IPS-18c (cell line): ENCODE results near the gene APCDD1L.
"Not testable (repeated sequence)": the region's sequence is repeated elsewhere in the genome, so short reads cannot be mapped to it uniquely, and the experiment has no call there.

Experiments
- H3K4me3 ChIP-seq: 2 replicates; pipeline ENCODE4 v1.7.0; 2013; ENCODE audit warnings: low read depth, mild to moderate bottlenecking, low read length, moderate library complexity; ENCODE audit not compliant: insufficient read depth
- H3K9me3 ChIP-seq: one replicate; pipeline ENCODE4 v1.6.1; 2013; ENCODE audit warnings: mild to moderate bottlenecking, low read length, moderate library complexity; ENCODE audit not compliant: control insufficient read depth, insufficient read depth

Gene APCDD1L

DNA sequence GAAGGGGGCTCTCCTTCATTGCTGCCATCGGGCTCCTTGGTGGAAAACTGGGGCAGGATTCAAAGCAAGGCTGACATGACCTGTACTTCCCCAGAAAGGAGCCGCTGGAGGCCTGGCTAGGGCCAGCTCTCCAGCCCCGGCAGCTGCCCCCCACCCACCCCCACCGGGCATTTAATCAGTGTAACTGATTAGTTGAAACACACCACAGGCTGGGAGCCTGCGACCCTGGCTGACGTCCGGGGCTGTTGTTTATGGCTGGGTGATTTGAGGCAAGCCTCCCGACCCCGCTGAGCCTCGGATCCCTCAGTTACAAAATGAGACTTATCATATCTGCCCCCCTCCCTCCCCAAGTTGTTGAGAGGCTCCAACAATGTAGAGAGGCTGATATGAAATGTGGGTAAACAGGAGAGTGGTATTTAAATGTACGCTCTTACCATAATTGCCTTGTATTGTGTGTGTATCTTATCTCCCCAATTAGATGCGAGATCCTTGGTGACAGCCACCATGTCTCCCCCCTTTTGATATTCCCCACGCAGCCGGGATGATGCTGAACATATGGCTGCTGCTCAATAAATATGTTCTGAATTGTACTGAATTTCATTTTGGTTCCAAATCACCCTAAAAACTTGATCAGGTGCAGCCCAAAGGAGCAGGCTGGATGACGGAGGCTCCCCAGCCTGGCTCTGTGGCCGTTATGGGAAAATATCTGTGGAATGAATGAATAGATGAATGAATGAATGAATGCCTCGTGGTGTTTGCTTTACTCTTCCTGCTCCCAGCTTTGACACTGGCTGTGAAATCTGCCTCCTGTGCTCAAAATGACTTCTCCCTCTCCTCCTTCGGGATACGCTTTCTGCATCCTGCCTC is 31.8 kb upstream of the APCDD1L start:
- Histone ChIP-seq H3K9me3 (no peaks in the 10 kb centered on the region), H3K4me3 (no peak overlapping the region)

DNA sequence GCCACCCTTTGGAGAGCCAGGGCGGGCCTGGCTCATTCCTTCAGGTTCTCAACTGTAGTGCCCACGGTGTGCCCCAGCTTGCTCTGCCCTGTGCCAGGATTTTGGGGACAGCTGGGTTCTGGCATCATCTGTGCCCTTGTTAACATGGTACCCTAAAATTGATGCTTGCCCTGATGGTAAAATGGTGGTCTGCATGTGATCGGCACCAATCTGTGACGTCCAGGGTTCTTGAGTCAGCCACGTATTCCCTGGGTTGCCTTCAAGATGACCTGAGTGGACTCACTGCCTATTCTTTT is 31.2 kb upstream of the APCDD1L start:
- Histone ChIP-seq H3K4me3 (no peak overlapping the region), H3K9me3 (no peaks in the 10 kb centered on the region)

DNA sequence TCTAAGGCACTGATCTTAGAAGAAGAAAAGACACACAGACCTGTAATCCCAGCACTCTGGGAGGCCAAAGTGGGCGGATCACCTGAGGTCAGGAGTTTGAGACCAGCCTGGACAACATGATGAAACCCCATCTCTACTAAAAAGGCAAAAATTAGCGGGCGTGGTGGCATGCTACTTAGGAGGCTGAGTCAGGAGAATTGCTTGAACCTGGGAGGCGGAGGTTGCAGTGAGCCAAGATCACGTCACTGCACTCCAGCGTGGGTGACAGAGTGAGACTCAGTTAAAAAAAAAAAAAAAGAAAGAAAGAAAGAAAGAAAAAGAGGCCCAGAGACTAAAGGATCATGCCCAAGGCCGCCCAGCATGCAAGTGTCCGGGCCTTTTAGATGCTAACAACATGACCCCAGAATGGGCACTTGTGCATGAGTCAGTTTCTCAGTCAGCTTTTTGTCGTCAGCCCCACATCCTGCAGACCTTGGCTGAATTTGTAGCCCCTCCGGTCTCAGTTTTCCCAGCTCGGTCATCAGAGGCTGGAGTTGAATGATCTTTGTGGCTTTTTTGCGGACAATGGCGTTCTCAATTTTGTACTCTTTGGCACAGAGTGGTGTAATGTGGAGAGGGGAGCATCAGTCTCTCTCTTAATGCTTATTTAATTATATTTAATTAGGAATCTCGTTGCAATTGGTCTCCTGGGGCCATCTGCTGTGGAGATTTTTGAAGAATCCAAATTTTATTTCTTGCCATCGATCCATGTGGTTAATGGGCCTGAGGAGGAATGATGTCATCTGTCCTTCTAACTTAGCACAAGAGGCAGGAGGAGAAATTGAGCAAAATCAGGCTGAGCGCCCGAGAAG is 30.6 kb upstream of the APCDD1L start:
- Histone ChIP-seq H3K4me3 (no peak overlapping the region), H3K9me3 (no peaks in the 10 kb centered on the region)

DNA sequence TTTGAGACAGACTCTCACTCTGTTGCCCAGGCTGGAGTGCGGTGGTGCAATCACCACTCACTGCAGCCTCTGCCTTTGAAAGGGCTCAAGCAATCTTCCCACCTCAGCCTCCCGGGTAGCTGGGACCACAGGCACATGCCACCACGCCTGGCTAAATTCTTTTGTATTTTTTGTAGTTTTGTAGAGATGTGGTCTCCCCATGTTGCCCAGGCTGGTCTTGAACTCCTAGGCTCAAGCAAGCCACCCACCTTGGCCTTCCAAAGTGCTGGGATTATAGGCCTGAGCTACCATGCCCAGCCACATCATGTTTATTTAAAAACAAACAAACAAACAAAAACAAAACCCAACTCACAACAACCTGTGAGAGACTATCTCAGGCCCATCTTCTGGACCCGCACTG is 29.7 kb upstream of the APCDD1L start:
- no peaks in the 10 kb centered on the region for H3K9me3 ChIP-seq
- H3K4me3 ChIP-seq: no peak overlapping the region

DNA sequence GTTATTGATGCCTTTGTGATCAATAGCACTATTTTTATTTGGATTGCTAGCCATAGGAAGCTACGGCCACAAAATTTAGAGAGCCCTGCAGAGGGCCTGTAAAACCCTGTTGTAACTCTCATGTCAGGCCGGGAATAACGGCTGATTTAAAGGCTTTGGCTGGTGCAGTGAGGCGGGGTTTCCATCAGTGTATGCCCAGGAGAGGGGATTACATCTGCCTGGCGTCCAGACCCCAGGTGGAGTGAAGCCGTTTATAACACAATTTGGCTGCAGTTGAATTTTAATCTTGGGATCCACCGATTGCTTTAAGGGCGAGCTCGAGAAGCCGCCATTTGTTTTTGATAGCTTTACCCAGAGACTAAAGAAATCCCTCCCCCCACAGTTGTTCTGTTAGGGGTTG is 29.1 kb upstream of the APCDD1L start:
- Histone ChIP-seq H3K9me3 (no peaks in the 10 kb centered on the region), H3K4me3 (no peak overlapping the region)

DNA sequence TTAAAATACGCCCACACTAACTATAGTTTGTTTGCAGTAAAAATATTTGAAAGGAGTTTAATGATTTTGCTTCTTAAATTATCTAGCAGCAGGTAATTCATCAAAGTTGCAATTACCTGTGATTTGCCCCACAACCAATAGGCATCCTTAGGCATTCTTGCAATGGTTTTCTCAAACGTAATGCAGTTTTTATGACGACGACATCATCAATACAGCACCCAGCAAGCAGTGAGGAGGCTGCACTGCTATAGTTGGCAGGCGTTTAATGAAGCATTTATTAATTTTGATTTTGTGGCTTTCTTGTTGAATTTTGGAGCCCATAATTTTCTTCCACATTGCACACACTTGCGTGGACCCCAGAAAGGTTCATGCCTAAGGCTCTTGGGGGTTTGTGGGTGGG is 28.1 kb upstream of the APCDD1L start:
- H3K4me3 ChIP-seq: no peak overlapping the region
- peaks cover under 1% of the 10 kb centered on the region for H3K9me3 ChIP-seq

DNA sequence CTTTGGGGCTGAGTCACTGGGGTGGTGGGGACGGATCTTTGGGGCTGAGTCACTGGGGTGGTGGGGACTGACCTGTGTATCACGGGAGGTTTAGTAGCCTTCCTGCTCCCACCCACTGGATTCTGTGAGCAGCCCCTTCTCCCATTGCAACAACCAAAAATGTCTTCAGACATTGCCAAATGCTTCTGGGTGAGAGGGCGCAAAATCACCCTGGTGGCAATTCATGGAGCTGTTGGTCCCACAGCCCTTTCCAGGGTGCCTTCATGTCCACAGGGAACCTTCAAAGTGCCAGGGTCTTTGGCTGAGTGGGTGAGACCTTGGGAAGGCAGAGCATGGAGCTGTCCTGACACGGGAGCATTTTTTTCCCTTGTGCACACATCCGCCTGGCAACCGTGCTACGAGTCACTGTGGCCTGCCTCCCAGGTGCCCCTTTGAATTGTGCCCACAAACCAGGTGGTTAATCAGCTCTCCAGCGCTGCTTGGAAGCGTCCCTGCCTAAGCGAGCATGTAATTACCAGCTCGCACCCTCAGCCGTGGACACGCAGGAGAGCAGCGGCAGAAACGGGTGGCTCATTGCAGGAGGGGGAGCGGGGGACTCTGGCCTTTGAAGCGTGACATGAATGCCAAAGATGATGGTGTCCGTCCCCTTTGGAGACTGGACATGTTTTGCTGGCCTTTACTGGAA is 27.4 kb upstream of the APCDD1L start:
- Histone ChIP-seq H3K9me3 (peaks cover 3% of the 10 kb centered on the region), H3K4me3 (no peak overlapping the region)

DNA sequence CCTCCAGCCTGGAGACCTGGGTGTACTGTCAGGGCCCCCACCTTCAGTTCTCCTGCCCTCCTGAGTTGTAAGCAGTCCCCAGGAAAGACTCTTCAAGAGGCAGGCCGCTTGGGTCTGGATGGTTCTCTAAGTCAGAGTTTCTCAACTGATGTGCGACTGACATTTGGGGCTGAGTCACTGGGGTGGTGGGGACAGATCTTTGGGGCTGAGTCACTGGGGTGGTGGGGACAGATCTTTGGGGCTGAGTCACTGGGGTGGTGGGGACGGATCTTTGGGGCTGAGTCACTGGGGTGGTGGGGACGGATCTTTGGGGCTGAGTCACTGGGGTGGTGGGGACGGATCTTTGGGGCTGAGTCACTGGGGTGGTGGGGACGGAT is 26.8 kb upstream of the APCDD1L start:
- not testable (repeated sequence) for H3K9me3 ChIP-seq, H3K4me3 ChIP-seq

DNA sequence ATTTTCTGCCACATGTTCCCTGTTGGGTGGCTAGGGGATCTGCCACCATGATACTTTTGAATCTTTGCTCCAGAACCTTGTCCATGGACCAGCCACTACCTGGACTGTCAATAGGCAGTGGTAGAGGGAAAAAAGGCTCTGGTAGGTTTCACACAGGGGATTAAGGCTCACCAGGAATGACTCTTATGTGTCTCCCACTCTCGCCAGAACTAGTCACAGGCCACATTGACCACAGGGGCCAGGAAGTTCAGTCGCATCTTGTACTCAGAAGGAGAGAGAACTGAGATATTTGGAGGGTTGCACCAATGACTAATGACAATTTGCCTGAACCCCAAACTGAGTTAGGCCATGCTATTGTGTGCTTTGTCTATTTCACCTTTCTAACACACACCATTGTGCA is 23.6 kb upstream of the APCDD1L start:
- Histone ChIP-seq H3K9me3 (peaks cover 4% of the 10 kb centered on the region), H3K4me3 (no peak overlapping the region)

DNA sequence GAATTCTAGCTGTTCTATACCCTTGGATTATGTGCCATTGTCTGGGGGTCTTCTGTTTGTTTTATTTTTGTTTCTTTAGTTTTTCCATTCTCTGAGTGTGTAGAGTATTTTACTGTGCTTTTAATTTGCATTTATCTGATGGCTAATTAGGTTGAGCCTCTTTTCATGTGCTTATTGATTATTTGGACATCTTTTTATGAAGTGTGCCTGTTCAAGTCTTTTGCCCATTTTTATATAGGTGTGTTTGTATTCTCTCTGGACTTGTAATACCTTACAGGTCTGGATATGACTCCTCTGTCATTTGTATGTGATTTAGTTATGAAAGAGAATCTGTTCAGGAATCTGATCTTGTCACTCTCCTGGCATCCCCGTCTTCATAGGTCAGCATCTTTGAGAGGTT is 22.6 kb upstream of the APCDD1L start:
- peaks cover 4% of the 10 kb centered on the region for H3K9me3 ChIP-seq
- H3K4me3 ChIP-seq: no peak overlapping the region

DNA sequence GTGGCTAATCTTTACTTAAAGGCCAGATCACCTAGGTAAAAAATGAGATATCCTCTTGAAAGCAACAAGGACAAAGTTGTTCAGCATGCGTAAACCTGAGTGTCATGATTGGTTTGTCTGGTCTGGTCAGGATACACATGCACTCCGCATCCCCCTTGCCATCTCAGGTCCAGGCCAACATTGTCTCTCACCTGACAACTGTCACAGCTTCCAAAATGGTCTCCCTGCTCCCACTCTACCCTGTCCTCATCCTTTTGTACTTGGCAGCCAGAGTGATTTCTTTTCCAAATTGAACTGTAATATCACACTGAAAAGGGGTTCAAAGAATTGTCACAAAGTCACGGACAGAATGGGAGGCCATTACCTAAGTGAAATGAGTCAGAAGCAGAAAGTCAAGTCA is 21.1 kb upstream of the APCDD1L start:
- Histone ChIP-seq H3K9me3 (peaks cover 4% of the 10 kb centered on the region), H3K4me3 (no peak overlapping the region)

DNA sequence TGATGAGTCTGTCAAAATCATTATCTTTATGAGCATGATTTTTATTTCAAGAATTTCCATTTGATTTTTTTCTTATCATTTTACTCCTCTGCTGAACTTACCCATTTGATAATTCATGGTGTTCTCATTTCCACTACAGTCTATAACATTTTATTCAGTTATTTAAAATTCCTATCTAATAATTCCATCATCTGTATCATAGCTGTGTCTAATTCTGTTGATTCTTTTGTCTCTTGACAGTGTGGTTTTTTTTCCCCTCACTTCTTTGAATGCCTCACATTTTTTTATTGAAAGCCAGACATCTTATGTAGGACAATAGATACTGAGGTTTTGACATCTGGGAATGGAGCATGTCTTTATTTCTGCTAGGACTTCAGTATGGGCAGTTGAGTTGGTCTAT is 16.5 kb upstream of the APCDD1L start:
- H3K9me3 ChIP-seq: no peaks in the 10 kb centered on the region
- no peak overlapping the region for H3K4me3 ChIP-seq

DNA sequence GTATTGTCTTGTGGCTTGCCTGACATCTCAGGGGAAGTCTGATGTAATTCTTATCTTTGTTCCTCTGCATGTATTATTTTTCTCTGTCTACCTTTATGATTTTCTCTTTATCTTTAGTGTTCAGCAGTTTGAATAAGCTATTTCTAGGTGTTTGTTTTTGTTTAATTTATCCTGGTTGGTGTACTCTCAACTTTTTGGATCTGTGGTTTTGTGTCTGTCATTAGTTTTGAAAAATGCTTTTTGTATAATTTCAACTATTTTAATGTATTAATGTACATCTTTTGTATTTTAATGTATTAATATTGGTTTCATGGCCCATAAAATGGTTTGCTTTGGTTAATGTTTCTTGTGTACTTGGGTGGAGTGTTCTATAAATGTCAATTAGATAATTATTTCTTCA is 15.9 kb upstream of the APCDD1L start:
- Histone ChIP-seq H3K9me3 (no peaks in the 10 kb centered on the region), H3K4me3 (no peak overlapping the region)

DNA sequence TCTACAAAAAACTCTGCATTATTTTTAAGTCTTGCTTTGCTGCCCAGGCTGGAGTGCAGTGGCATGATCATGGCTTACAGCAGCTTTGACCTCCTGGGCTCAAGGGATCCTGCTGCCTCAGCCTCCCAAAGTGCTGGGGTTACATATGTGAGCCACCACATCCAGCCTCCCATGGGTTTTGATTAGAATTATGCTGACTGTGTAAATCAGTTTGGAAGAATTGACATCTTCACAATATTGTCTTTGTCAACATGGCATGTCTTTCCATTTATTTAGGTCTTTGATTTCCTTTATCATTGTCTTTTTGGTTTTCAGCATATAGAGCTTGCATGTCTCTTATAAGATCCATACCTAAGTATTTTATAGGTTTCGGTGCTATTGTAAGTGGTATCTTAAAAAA is 13.2 kb upstream of the APCDD1L start:
- Histone ChIP-seq H3K9me3 (peaks cover 5% of the 10 kb centered on the region), H3K4me3 (no peak overlapping the region)

DNA sequence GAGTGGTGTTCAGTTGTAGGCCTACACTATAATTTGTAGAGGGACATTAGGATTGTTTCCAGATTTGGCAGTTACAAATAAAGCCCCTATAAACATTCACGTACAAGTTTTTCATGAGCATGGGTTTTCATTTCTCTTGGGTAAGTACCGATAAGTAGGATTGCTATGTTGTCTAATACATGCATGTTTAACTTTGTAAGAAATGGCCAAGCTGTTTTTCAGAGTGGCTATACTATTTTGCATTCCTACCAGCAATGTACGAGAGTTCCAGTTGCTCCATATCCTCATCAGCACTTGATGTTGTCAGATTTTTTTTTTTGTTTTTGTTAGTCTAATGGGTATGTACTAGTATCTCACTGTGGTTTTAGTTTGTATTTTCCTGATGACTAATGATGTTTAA is 11.2 kb upstream of the APCDD1L start:
- H3K4me3 ChIP-seq: no peak overlapping the region
- peaks cover 5% of the 10 kb centered on the region for H3K9me3 ChIP-seq

DNA sequence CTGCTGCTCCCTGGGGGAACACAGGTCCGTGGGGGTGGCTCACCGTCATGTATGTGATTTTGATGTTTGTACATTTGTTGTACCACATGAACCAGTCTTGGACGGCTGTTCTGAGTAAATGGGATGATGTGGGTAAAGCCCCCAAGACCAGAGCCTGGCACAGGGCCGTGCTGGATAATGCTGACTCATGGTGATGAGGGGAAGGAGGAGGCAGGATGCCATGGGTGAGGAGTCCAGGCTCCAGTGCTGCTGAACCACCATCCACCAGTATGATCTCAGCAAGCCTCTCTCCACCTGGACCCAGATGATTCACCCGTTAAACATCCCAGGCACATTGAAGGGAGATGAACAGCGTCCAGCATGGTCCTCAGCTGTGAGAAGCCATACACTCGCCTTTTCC is 9.6 kb upstream of the APCDD1L start:
- Histone ChIP-seq H3K4me3 (no peak overlapping the region), H3K9me3 (peaks cover 5% of the 10 kb centered on the region)

DNA sequence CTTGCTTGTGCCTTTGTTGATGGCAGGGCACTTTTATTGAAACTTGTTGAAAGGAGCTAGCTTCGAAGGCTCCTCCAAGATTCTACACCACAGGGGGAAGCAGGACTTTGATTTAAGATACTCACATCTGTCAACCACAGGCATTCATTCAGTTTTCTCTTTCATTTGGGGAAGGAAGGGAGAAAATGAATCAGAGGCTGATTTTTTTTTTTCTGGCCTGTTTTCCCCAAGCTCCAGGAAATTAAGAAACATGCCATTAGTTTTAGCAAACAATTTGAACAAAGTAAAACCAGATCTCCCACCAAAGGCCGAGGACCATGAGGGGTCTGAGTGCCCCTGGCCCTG is 8.7 kb upstream of the APCDD1L start:
- H3K9me3 ChIP-seq: peaks cover 5% of the 10 kb centered on the region
- no peak overlapping the region for H3K4me3 ChIP-seq
